GM23248 (cell line): ENCODE results near the gene MTA3. TPM values are rescaled to one million over a fixed set of nuclear protein-coding genes. Genes with fewer than 3 reads are reported as not detected.

ENCODE experiments used
- DNase-seq: peaks from one replicate; pipeline ENCODE4 v3.0.0-alpha.2; 2015
- H2AFZ ChIP-seq: fragments of 200-600 bp; sonication (generic); 2 replicates; pipeline ENCODE4 v1.6.1; 2016; ENCODE audit warnings: antibody characterized with exemption
- H3F3A ChIP-seq: fragments of 200-600 bp; sonication (generic); 2 replicates; pipeline ENCODE4 v1.6.1; 2016; ENCODE audit warnings: mild to moderate bottlenecking, antibody characterized with exemption, mixed run types; ENCODE audit not compliant: insufficient read depth
- H3K27ac ChIP-seq: fragments of 200-600 bp; sonication (generic); 2 replicates; pipeline ENCODE4 v1.5.1; 2016; ENCODE audit warnings: mild to moderate bottlenecking
- H3K27me3 ChIP-seq: fragments of 200-600 bp; sonication (generic); replicated peaks from 2 replicates; pipeline ENCODE4 v1.6.1; 2016; ENCODE audit warnings: mild to moderate bottlenecking; ENCODE audit not compliant: insufficient read depth
- H3K36me3 ChIP-seq: fragments of 200-600 bp; sonication (generic); 2 replicates; pipeline ENCODE4 v1.6.1; 2016; ENCODE audit warnings: low read depth, mild to moderate bottlenecking
- H3K4me1 ChIP-seq: fragments of 200-600 bp; sonication (generic); 2 replicates; pipeline ENCODE4 v1.6.1; 2016; ENCODE audit warnings: mild to moderate bottlenecking; ENCODE audit not compliant: insufficient read depth
- H3K4me2 ChIP-seq: fragments of 200-600 bp; sonication (generic); one replicate; pipeline ENCODE4 v1.6.1; 2016; ENCODE audit warnings: mild to moderate bottlenecking; ENCODE audit not compliant: unreplicated experiment
- H3K4me3 ChIP-seq: fragments of 200-600 bp; sonication (generic); 2 replicates; pipeline ENCODE4 v1.5.1; 2016; ENCODE audit warnings: mild to moderate bottlenecking
- H3K79me2 ChIP-seq: fragments of 200-600 bp; sonication (generic); 2 replicates; pipeline ENCODE4 v1.6.1; 2016; ENCODE audit warnings: mild to moderate bottlenecking; ENCODE audit not compliant: insufficient read depth
- H3K9ac ChIP-seq: fragments of 200-600 bp; sonication (generic); 2 replicates; pipeline ENCODE4 v1.6.1; 2016; ENCODE audit warnings: mild to moderate bottlenecking
- H3K9me2 ChIP-seq: fragments of 200-600 bp; sonication (generic); 2 replicates; pipeline ENCODE4 v1.6.1; 2016; ENCODE audit warnings: mixed run types, mild to moderate bottlenecking, moderate library complexity; ENCODE audit not compliant: insufficient read depth
- H3K9me3 ChIP-seq: fragments of 200-600 bp; sonication (generic); one replicate; pipeline ENCODE4 v1.6.1; 2017; ENCODE audit warnings: low read depth
- H4K20me1 ChIP-seq: fragments of 200-600 bp; sonication (generic); 2 replicates; pipeline ENCODE4 v1.6.0; 2016; ENCODE audit not compliant: insufficient read depth
- EZH2 ChIP-seq: fragments of 200-600 bp; sonication (generic); IDR thresholded peaks from 2 replicates; pipeline ENCODE4 v1.6.1; 2018; ENCODE audit warnings: antibody characterized with exemption, mild to moderate bottlenecking; ENCODE audit not compliant: insufficient read depth, poor library complexity, severe bottlenecking
- EZH2phosphoT487 ChIP-seq: fragments of 200-600 bp; sonication (generic); IDR thresholded peaks from 2 replicates; pipeline ENCODE4 v1.6.1; 2018; ENCODE audit warnings: antibody characterized with exemption, moderate library complexity, mild to moderate bottlenecking, low read depth; ENCODE audit not compliant: insufficient read depth
- WGBS, 2 experiments: methylation state at CpG; one replicate each; pipeline ENCODE4 v1.1.6; 2015 to 2017; ENCODE audit warnings: low lambda C conversion rate in 2 of 2, low coverage in 1 of 2; ENCODE audit errors: missing lambda C conversion rate in 2 of 2; 5-methylcytosine and 5-hydroxymethylcytosine counted together
- in situ Hi-C: fragments of 300-500 bp; cut with MboI; formaldehyde crosslinking; loops from 2 replicates; pipeline ENCODE4 v1.15.0; 2020
- polyA plus RNA-seq: library from polyadenylated mRNA; unstranded; fragments of >200 nt; fragmentation: Nextera tagmentation; extraction: Ambion mirVana; gene quantifications from 2 replicates; pipeline ENCODE4 v1.2.1, GENCODE V29; 2016
- total RNA-seq: library from RNA; depleted of rRNA; stranded (reverse); fragments of >200 nt; shearing (Covaris generic); gene quantifications from 2 replicates; pipeline ENCODE4 v1.2.3, GENCODE V29; 2014

MTA3 gene
- total and polyA plus RNA-seq, 2 experiments from 2014 or later = 25.7 to 29.7 TPM

- Histone ChIP-seq H3K9ac (no peak overlapping the region), H4K20me1 (no peaks in the 10 kb centered on the region), H3F3A (no peaks in the 10 kb centered on the region), H3K27me3 (no peaks in the 10 kb centered on the region; the same call in 1 of the 2 replicates), H3K4me1 (no peaks in the 10 kb centered on the region), H3K4me3 (no peak overlapping the region), H3K36me3 (no peaks in the 10 kb centered on the region), H3K9me3 (no peaks in the 10 kb centered on the region), H3K4me2 (no peak overlapping the region), H3K9me2 (no peaks in the 10 kb centered on the region), H3K79me2 (no peaks in the 10 kb centered on the region), H3K27ac (no peak overlapping the region), H2AFZ (no peak overlapping the region)
- WGBS, 2 experiments = 62 to 66% methylated on average over 4 of the region's 4 CpGs
- TF ChIP-seq EZH2 = no peak
- TF ChIP-seq EZH2phosphoT487 = no peak
- in situ Hi-C loops = no loop called here
- DNase-seq = no peak
Measured at GRCh38 chr2:42532397-42532796, 36.0 kb upstream of the MTA3 start.

DNA sequence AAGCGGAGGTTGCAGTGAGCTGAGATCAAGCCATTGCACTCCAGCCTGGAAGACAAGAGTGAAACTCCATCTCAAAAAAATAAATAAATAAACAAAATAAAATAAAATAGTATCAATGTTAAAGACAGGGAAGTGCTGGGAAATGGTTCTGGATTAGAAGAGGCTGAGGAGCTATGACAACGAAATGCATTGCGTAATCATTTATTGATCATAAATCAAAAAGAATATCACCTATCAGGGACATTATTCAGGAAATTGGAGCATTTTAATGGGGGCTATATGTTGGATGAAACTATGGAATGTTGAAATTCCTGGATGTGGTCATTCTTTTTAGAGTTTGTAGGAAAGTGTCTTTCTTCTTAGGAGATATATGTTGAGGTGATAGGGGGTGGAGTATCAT lies 30.9 kb upstream of the MTA3 start:
- Histone ChIP-seq H3K4me1 (no peaks in the 10 kb centered on the region), H3K9ac (no peak overlapping the region), H3K9me3 (no peaks in the 10 kb centered on the region), H3K4me3 (no peak overlapping the region), H3K36me3 (no peaks in the 10 kb centered on the region), H3K9me2 (no peaks in the 10 kb centered on the region), H2AFZ (no peak overlapping the region), H3F3A (no peaks in the 10 kb centered on the region), H3K4me2 (no peak overlapping the region), H3K27ac (no peak overlapping the region), H4K20me1 (no peaks in the 10 kb centered on the region), H3K79me2 (no peaks in the 10 kb centered on the region), H3K27me3 (no peaks in the 10 kb centered on the region; the same call in 1 of the 2 replicates)
- DNase-seq = no peak
- in situ Hi-C loops = no loop called here
- no peak for TF ChIP-seq EZH2
- TF ChIP-seq EZH2phosphoT487 = no peak
- 81 to 83% methylated on average over 3 of the region's 3 CpGs for WGBS, 2 experiments

GRCh38 chr2:42542871-42543270 lies 25.6 kb upstream of the MTA3 start:
- Histone ChIP-seq H3K79me2 (no peaks in the 10 kb centered on the region), H3K4me2 (no peak overlapping the region), H3F3A (no peaks in the 10 kb centered on the region), H3K4me3 (no peak overlapping the region), H3K9ac (no peak overlapping the region), H2AFZ (no peak overlapping the region), H3K27ac (no peak overlapping the region), H3K4me1 (no peaks in the 10 kb centered on the region), H3K27me3 (no peaks in the 10 kb centered on the region), H3K36me3 (no peaks in the 10 kb centered on the region), H4K20me1 (no peaks in the 10 kb centered on the region), H3K9me3 (no peaks in the 10 kb centered on the region), H3K9me2 (no peaks in the 10 kb centered on the region)
- WGBS, 2 experiments = 36 to 45% methylated on average over 4 of the region's 4 CpGs
- DNase-seq = no peak
- in situ Hi-C loops = no loop called here
- no peak for TF ChIP-seq EZH2
- no peak for TF ChIP-seq EZH2phosphoT487

GRCh38 chr2:42545023-42545721 lies 23.3 kb upstream of the MTA3 start:
- no peak overlapping the region for H2AFZ ChIP-seq
- 72 to 75% methylated on average over 8 of the region's 8 CpGs for WGBS, 2 experiments
- no peaks in the 10 kb centered on the region for H3K36me3 ChIP-seq

More at GRCh38 chr2:42545023-42545721, 23.3 kb upstream of the MTA3 start:
- Histone ChIP-seq H3F3A (no peaks in the 10 kb centered on the region), H3K27me3 (no peaks in the 10 kb centered on the region), H3K79me2 (no peaks in the 10 kb centered on the region), H3K9me3 (no peaks in the 10 kb centered on the region), H3K27ac (no peak overlapping the region), H3K4me3 (no peak overlapping the region), H3K9me2 (no peaks in the 10 kb centered on the region), H3K9ac (no peak overlapping the region), H3K4me1 (no peaks in the 10 kb centered on the region), H3K4me2 (no peak overlapping the region), H4K20me1 (no peaks in the 10 kb centered on the region)
- in situ Hi-C loops = no loop called here
- DNase-seq = no peak
- TF ChIP-seq EZH2 (no peak), EZH2phosphoT487 (no peak)
